Islet of Langerhans (tissue), 1 donor: ENCODE data around the gene SIPA1.

Experiments used
- FAIRE-seq: peaks from one replicate; lab custom pipeline; 2011; peaks lifted over from hg19 to GRCh38; lab: Jason Lieb, UNC

The SIPA1 gene

GRCh38 chr11:65637794-65638419 is at the start of gene SIPA1:
Gene SIPA1 (plus strand): TSS chr11:65638101. CDS start chr11:65640922, 2,821 bp downstream.
- FAIRE-seq: no peak

DNA sequence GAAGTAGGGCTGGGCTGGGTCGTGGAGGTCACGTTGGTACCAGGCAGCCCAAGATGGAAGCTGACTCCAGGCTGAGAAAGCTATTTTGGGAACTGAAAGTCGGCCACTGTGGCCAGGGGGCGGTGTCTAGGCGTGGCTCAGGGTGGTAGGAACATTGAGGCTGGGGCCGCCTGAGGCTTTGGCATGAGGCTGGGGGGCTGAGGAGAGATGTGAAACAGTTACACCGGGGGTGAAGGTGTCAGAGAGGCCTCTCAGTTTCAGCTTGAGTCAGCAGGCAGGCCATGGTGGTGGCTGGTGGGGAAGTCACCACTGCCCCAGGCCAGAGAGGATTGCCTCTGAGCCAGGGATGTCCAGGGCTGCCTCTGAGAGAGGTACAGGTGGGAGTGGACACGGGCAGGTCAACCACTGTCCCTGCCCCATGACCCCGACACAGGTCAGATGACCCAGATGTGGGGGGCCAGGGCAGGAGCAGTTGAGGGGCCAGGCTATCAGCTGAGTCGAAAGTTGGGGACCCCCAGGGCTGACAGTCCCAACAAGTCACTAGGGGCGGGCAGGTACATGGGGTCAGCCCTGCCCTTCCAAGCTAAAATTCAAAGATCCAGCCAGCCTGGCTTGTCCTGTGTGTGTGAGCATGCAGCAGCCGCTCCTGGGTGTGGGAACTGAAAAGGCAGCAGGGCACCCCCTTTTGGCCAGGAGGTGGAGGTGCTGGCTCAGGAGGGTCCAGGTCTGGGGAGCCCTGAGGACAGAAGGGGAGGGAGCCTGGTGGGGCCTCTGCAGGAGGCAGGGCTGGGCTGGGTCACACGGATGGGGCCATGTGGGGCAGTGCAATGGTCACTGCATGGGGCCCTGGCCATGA is 49.5 kb upstream of the SIPA1 start:
- no peak for FAIRE-seq

DNA sequence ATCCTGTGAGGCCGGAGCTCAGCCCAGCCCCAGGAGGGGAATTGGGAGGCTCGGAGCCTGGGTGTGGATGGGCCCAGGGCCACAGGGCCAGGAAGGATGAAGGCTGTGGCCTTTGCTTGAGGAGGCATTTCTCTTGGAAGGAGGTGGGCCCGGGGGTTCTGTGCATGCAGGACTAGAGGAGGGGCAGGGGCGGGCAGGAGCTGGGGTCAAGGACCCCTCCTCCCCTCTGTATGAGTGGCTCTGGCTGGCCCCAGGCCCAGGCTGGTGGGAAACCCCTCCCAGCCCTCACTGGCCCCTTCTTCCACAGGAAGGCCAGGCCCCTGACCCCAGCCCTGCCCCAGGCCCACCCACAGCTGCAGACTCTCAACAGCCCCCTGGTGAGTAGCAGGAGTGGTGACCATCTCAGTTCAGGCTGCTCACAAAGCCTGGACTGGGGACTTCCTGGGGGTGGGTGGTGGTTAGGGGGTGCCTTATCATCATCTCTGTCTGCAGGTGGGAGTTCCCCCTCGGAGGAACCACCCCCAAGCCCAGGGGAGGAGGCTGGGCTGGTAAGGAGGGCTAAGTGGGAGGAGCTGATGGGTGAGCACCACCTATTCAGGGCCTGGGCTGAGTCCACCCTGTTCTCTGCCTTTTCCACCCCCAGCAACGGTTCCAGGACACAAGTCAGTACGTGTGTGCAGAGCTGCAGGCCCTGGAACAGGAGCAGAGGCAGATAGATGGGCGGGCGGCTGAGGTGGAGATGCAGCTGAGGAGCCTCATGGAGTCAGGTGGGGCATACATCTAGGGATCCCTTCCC is 48.3 kb upstream of the SIPA1 start:
- no peak for FAIRE-seq

- FAIRE-seq: no peak
These were observed 47.6 kb upstream of the SIPA1 start for GRCh38 chr11:65590240-65590738.

GRCh38 chr11:65591939-65592857 is 45.7 kb upstream of the SIPA1 start:
- no peak for FAIRE-seq

GRCh38 chr11:65592858-65593517 is 44.9 kb upstream of the SIPA1 start:
- no peak for FAIRE-seq

DNA sequence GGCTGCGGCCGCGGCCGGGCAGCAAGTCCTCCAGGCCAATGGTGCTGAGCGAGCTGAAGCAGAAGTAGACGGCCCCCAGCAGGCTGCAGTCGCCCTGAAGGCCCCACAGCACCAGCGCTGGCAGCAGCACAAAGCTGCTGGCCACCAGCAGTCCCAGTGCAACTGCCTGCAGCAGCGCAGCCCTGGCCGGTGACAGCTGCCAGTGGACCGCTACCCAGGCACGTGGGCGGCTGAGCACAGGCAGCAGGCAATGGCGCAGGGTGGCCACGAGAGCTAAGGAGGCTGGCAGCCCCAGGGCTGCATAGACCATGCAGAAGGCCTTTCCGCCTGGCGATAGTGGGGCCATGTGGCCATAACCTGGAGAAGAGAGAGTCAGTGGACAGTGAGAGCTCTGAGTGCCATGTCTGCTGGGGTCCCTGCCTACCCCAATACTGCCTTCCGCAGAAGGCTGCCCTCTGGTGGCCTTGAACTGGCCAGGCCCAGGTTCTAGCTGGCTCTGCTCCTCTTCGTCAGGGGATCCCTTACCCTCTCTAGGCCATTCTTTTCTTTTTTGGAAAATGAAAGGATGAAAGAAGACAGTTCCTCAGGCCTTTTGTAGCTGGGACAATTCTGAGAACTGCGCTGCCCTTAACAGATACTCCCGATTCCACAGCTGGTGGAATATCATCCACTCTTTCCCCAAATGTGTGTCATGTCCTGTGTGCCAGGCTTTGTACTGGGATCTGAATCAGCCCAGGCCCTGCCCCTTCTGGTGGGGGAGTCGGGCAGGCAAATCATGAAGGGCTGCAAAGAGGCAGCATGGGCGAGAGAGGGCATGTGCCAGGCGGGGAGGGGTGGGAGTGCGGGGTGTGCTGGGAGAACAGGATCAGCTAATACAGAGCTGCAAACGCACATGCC is 44.1 kb upstream of the SIPA1 start:
- no peak for FAIRE-seq

DNA sequence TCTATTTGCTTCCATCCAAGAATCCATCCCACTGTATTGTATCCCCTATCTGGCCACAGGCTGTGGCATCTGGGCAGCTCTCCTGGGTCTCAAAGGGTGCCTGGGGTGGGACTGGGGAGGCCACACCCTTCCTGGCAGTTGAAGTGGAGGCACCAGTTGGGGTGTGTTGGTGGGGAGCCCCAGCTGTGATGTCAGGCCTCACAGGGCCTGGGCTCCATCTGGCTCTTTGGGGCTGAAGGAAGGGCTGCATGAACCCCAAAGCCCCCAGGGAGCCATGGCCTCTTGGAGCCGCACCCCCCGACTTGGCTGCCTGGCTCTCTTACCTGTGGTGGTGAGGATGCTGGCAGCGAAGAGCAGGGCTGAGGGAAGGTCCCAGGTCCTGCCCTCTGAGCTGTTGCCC is 42.8 kb upstream of the SIPA1 start:
- FAIRE-seq: no peak

- no peak for FAIRE-seq
These were observed 42.2 kb upstream of the SIPA1 start, which contains the start of gene KCNK7 for GRCh38 chr11:65595543-65596281. Gene KCNK7 (minus strand): TSS chr11:65595800. CDS start chr11:65595772, 28 bp downstream.

DNA sequence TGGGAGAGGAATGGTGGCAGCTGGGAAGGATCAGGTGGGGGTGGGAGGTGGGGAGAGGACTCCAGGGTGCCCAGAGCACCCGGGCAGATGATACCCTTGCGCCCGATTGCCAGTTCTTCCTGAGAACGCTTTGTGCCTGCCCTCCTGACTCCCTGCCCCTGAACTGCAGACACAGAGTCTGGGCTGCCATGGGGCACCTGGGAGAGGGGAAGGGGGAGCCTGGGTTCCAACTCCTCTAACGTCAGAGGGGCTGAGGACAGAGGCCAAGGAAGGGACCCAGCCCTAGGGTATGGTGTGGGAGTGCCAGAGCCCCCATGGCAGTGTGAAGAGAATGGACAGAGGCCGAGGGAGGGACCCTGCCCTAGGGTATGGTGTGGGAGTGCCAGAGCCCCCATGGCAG is 41.4 kb upstream of the SIPA1 start:
- FAIRE-seq: no peak

- no peak for FAIRE-seq
These were observed 39.6 kb upstream of the SIPA1 start for GRCh38 chr11:65598258-65598699.

GRCh38 chr11:65599216-65599954 is 38.5 kb upstream of the SIPA1 start:
- no peak for FAIRE-seq

DNA sequence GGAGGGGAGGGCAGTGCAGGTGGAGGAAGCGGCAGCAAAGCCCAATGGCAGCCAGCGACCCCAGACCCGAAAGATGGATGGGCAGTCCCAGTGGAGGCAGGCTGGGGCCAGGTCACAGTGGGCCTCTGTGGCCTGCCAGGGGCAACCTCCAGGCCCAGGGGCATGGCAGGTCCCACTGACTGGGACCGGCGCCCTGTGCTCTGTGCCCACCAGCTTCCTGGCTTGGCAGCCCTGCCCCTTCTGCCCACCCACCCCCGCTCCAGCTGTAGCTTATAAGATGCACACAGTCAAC is 38.0 kb upstream of the SIPA1 start:
- FAIRE-seq: no peak

DNA sequence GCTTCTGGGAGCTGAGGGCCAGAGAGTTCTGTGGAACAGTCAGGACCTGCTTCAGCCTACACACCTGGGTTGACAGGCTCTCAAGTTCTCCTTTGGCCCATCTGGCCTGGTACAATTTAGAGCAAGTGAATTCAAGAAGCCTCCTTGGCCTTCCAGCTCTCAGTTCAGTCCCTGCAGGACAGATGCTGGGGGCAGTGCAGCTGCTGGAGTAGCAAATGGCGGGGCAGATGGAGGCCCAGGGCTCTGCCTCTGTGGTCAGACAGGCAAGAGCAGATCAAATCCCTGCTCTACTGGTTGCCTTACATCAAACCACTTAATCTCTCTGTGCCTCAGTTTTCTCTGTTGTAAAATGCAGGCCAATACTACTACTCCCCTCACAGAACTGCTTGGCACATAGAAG is 33.6 kb upstream of the SIPA1 start:
- no peak for FAIRE-seq

GRCh38 chr11:65606876-65607613 is 30.9 kb upstream of the SIPA1 start:
- no peak for FAIRE-seq

DNA sequence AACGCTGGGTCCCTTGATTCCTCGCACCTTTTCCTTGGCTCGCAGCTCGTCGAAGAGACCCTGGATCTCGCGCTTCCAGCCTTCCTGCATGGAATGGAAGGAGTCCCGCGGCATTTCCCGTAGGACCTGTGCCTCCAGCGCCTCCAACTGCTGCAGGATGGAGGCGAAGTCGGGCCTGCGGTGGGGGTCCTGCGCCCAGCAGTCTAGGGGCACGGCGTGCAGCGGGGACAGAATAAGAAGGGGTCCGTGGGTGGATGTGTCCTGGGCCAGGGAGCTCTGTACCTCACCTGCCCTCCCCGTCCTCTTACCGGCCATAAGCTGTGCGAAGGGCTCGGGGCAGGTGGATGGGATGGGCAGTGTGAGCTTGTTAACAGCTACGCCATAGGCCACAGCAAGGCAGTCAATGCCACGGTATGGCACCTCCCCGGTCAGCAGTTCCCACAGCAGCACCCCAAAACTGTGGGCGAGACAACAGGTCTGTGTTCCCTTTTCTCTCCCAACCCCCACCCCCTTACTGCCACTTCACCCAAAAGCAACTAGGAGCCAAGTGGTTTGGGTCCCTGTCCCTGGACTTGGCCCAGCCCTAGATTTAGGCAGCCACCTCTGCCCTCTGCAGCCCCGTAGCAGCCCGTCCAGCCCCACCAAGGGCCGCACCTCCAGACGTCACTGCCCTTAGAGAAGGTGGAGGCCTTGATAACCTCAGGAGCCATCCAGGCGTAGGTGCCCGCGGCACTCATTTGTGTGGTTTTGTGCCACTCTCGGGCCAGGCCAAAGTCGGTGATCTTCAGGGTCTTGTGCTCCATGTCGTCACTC is 30.1 kb upstream of the SIPA1 start:
- FAIRE-seq: no peak

- FAIRE-seq: no peak
These were observed 28.7 kb upstream of the SIPA1 start for GRCh38 chr11:65609229-65609628.
